ENCODE data around the gene MYT1.

- TF ChIP-seq, protein P1, sequence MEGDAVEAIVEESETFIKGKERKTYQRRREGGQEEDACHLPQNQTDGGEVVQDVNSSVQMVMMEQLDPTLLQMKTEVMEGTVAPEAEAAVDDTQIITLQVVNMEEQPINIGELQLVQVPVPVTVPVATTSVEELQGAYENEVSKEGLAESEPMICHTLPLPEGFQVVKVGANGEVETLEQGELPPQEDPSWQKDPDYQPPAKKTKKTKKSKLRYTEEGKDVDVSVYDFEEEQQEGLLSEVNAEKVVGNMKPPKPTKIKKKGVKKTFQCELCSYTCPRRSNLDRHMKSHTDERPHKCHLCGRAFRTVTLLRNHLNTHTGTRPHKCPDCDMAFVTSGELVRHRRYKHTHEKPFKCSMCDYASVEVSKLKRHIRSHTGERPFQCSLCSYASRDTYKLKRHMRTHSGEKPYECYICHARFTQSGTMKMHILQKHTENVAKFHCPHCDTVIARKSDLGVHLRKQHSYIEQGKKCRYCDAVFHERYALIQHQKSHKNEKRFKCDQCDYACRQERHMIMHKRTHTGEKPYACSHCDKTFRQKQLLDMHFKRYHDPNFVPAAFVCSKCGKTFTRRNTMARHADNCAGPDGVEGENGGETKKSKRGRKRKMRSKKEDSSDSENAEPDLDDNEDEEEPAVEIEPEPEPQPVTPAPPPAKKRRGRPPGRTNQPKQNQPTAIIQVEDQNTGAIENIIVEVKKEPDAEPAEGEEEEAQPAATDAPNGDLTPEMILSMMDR (IDR thresholded peaks at IDR 0.05): no peak
- no peak for TF ChIP-seq POLR2AphosphoS5 (IDR thresholded peaks at IDR 0.05)
- no peak for TF ChIP-seq POLR2A (IDR thresholded peaks at IDR 0.05)
- TF ChIP-seq EP300 (IDR thresholded peaks at IDR 0.05; ENCODE audit: low read depth): no peak
Observed at GRCh38 chr20:64176971-64177370, 12.7 kb downstream of the MYT1 start.
